Raji (cell line): Measurements from ENCODE around the gene ZNF653.
A peak's percentile ranks its signal among the peaks of the same experiment; 100 is the strongest.

Experiments used
- POLR2A ChIP-seq: IDR thresholded peaks from 2 replicates; pipeline ENCODE4 v1.6.1; 2011; ENCODE audit warnings: low read depth, low read length, control low read depth; ENCODE audit not compliant: insufficient read depth

The ZNF653 gene

DNA sequence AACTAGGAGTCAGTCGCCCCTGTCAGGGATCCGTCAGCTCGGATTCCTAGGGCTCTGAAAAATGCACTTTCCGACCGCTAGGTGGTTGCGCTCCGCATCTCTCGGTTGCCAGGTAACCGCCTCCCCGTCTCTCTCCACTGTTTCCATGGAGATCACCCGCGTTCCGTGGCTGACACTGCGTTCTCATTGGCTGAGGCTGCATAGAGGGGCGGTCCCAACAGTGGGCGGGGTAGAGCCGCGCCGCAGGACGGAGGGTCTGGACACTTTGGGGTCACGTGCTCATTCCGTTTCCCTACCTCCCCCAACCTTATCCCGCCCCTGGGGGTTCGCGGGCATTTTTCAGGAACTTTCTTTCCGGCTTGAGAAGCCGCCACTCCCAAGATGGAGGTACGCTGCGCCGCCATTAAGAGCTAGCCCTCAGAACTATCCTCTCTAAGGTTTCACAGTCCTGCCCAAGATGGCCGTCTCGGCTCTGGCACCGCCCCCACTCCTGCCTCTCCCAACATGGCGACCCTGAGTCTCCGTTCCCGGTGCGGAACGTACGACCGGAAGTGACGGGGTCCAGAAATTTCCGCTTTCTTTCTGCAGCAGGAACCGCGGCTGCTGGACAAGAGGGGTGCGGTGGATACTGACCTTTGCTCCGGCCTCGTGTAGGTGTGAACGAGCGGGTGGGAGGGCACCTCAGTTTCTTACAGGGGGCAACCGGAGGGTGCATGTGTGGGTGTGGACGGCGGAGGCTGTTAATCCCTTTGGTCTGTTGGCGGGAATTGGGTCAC lies 70.4 kb downstream of the ZNF653 start, which contains the start of the genes ODAD3 and PRKCSH:
Gene ODAD3, minus strand, starts transcription at position 65 of the 776 bp plus-strand sequence. CDS start 105 bp downstream, outside the sequence.
Gene PRKCSH, plus strand, starts transcription at position 579 of the 776 bp plus-strand sequence. CDS start 483 bp downstream, outside the sequence.
- TF ChIP-seq POLR2A, result peak; percentile 91

- TF ChIP-seq POLR2A, result no peak
Measured at GRCh38 chr19:11434703-11435056, 71.0 kb downstream of the ZNF653 start.
